Activated CD8-positive, alpha-beta memory T cell treated with anti-CD3 and anti-CD28 coated beads, Interleukin-2, amount 50 U/mL, for 1 hour (primary cell): ENCODE data around the gene SRGAP2C.
A peak's percentile ranks its signal among the peaks of the same experiment; 100 is the strongest.
"Not testable (repeated sequence)": the region's sequence is repeated elsewhere in the genome, so short reads cannot be mapped to it uniquely, and the experiment has no call there.

ENCODE experiments used
- DNase-seq: peaks from one replicate; pipeline ENCODE4 v3.0.0-alpha.2; 2020; ENCODE audit errors: extremely low read depth

Gene SRGAP2C

DNA sequence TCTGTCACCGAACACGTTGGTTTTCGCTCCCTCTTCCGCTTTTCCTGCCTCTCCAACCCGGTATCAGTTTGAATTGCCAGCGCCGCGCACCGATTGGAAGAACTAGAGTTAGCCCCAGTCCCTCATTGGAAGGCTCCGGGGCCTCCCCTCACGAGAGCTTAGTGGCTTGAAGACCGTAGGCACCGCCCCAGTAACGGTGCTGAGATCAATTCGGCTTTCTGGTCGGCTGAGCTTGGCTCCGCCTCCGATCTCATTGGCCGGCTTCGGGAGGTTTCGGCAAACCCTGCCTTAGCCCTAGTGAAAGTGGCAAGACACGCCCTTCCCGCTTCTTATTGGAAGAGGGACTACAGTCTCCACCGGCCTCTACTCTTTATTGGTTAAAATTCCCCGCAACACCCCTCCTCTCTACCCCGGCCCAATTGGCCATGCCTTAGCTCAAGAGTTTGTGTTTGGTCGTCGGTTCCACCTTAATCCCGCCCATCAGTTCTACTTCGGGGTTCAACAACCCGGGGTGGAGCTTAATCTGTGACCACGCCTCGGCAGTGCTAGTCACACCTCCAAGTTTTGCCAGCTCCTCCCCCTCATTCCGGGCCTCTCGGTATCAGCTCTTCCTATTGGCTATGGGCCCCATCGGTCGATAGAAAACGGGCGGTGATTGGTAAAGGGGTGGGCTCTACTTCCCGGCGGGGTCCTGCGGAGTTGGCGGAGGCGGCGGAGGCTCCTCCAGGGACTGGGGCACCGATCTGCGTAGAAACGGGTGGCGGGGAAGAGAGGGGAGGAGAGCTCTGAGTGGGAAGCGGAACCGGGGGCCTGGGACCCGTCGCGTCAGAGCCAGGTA is at the start of gene SRGAP2C, which contains the start of gene FAM72B:
Gene SRGAP2C (plus strand): TSS at position 686 of the 838 bp plus-strand sequence. CDS start 2,472 bp downstream, outside the sequence.
Gene FAM72B (minus strand): TSS at position 51 of the 838 bp plus-strand sequence. CDS start 851 bp downstream, outside the sequence.
- peak; percentile 81 for DNase-seq

- not testable (repeated sequence) for DNase-seq
Observed at GRCh38 chr1:121140393-121140792, 44.4 kb upstream of the SRGAP2C start.

DNA sequence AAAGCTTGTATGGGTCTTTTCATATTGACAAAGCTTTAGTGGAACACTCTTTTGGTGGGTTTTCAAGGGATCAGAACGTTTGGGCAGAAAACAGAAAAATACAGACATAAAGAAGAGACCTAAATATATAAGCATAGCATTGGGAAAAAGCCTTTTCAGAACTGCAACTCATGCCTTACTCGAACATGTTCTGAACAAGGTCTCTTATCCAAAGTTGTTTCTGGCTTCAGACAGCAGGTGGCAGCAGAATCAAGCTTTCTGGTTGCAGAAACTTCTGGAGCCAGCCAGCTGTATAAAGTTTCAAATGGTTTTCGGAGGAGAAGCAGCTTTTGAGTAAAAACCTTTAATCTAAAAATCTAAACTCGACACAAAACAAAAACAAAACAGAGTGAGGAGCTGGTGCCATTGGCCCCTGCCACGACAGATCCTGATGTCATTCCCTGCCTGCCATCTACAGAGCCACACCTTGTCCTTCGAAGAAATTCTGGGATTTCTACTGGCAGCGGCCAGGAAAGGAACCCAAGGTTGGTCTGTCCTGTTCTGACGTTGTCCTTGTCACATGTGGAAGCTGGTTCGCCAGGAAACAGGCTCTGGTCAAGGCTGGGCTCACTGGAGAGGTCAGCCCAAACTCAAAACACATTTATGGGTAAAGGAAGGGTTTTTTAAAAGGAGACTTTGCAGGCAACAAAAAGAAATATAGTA is 36.1 kb upstream of the SRGAP2C start:
- not testable (repeated sequence) for DNase-seq

DNA sequence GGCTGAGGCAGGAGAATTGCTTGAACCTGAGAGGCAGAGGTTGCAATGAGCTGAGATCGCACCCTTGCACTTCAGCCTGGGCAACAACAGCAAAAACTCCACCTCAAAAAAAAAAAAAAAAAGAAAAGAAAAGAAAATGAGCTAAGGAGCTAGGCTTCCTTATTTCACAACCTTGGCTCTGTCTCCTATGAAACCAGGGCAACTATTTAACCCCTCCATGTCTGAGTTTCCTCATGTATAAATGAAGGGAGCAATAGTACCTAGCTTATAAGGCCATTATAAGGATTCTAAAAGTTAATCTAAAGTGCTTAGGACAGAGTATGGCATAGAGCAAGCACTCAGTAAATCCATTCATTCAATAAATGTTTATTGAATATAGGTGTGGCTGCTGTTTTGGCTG is 33.5 kb upstream of the SRGAP2C start:
- DNase-seq, result not testable (repeated sequence)

DNA sequence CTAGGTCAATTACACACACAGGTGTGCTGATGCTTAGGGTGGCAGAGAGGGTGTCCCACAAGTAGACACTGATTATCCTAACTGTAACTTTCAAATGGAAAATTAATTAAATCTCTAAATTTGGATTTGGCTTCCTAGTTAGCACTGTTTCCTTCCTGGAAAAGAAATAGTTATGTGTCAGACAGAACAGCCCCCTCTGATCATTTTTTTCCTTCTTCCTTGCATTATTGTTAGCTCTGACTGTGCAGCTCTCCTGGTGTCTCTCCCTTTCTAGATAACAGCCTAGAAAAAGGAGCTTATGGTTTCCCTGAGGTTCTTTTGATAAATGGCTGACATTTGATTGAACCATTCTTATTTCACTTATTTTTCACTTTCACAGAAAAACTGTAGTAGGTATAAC is 32.0 kb upstream of the SRGAP2C start:
- DNase-seq, result not testable (repeated sequence)

DNA sequence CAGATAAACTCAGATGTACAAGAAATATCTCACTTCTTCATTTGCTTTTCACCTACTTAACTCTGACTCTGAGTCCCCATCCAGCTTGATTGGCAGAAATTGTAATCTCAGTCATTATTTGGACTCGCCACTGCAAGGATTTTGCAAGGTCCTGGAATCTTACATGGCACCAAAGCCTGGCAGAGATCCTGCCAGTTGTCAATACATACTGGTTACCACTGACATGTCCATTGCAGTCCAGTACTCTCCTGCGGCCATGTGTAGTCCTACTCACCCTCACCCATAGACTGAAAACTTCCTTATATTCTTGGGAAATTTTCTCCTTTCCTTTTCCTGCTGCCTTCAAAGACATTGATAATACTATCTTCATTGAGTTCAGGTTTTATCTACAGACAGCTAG is 30.0 kb upstream of the SRGAP2C start:
- not testable (repeated sequence) for DNase-seq

- not testable (repeated sequence) for DNase-seq
Observed at GRCh38 chr1:121155671-121156358, 29.0 kb upstream of the SRGAP2C start.

DNA sequence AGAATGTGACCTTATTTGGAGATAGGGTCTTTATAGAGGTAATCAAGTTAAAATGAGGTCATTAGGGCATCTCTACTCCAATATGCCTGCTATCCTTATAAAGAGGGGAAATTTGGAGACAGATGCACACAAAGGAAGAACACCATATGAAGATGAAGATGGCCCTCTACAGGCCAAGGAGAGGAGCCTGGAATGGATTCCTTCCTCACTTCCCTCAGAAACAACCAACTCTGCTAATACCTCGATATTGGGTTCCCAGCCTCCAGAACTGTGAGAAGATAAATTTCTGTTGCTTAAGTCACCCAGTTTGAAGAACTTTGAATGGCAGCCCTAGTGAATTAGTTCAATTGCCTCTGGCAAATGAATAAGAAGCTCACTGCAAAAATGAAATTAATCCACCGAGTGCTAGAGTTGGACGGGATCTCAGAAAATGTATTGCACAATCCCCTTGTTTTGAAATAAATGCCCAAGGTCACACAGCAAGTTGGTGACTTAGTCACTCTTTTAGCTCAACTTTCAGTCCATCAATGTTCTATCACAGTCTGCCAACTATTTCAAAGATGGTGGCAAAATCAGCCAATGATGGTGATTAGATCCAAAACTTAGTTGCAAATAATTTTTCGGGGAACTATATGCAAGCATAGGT is 27.7 kb upstream of the SRGAP2C start:
- DNase-seq, result not testable (repeated sequence)

GRCh38 chr1:121157609-121158008 is 27.2 kb upstream of the SRGAP2C start:
- not testable (repeated sequence) for DNase-seq

- not testable (repeated sequence) for DNase-seq
Observed at GRCh38 chr1:121160118-121160517, 24.7 kb upstream of the SRGAP2C start.

DNA sequence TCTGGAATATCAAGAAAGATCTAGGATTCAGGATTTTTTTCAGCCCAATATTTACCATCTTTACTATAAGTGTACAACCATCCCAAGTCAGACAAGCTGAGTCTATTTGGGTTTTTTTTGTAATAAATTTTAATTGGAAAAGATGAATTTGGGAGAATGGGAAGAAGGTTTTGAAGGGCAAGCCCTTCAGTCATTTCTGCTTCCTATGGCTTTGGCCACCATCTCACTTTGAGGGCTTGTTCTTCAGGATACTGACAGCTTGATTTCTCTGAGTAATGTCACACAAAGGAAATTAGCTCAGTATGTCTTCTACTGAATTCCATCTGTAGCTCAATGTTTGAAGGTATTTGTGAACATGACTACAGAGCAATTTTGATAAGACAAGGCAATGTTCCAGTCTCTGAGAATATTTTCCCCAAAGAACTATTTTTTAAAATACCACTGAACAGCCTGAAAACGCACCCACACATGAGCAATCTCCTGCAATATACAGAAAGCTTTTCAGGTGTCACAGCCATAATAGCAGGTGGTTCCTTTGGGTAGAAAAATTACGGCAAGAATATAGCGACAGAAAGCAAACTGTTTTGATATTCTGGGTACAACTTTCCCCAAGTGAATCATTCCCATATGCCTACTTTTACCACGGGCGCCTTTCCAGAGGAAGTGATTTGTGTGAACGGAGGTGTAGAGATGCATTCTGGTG is 23.4 kb upstream of the SRGAP2C start:
- DNase-seq, result not testable (repeated sequence)

- DNase-seq, result not testable (repeated sequence)
Observed at GRCh38 chr1:121163850-121164757, 20.7 kb upstream of the SRGAP2C start.

- DNase-seq, result not testable (repeated sequence)
Observed at GRCh38 chr1:121165296-121165695, 19.5 kb upstream of the SRGAP2C start.

- DNase-seq, result not testable (repeated sequence)
Observed at GRCh38 chr1:121167225-121167738, 17.5 kb upstream of the SRGAP2C start.

DNA sequence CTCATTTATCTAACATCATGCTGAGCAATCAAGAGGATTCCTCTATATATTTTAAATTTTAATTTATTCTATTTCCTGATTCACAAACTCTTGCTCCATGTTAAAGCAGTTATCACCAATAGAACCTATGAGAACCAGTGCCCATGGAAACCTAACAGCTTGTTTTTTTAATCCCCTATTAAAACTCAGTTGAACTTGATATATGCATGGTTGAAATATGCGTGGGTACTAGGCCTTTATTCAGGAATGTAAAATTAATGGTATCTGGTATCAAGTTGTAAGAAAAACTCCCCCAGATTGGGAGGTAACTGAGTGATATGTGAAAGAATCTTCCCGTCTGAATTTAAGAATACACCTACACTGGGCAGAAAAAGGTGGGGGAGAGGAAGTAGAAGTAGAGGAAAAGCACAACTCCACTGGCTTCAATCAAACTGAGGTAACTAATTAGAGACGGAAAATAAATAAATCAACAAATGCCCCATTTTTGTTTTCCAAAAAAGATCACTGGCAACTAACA is 16.6 kb upstream of the SRGAP2C start:
- not testable (repeated sequence) for DNase-seq

DNA sequence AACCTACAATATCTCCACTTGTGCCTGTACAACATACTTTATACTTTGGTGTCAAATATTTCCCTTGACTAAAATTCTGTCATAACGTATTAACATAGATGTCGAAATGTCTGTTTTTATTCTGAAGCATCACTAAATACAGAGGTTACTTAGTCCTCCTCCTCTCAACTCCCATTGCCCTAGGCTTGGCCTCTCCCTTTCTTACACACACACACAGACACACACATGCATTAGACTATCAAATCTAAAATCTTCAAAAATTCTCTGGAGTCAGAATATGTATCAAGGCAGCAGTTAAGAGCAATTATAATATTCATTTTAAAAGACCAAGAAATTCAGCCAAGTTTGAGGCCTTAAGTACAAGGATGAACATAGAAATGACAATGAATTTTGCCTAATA is 8.1 kb upstream of the SRGAP2C start:
- DNase-seq, result not testable (repeated sequence)

DNA sequence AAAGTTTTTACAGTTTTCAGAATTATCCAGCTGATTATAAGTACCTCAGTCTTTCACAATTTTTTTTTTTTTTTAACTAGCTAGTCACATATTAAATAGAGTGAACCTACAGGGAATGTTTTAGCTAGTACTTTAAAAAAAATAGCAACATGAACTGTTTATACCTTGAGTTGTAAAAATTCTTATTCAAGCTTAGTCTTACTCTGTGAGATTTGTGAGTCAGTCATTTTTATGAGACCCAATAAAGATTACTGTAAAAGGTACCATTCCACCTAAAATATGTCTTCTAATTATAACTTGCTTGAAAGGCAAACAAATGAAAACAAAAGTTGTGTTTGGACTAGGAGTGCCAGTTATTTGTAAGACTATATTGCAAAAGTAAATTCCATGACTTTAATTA is 6.6 kb upstream of the SRGAP2C start:
- not testable (repeated sequence) for DNase-seq

- DNase-seq, result not testable (repeated sequence)
Observed at GRCh38 chr1:121183867-121184266, 908 bp upstream of the SRGAP2C start.

GRCh38 chr1:121185140-121185708 is 449 bp downstream of the SRGAP2C start:
- not testable (repeated sequence) for DNase-seq
